Esophagus squamous epithelium (tissue), 5 donors: Measurements from ENCODE around the gene GALNT7. TPM values are rescaled to one million over a fixed set of nuclear protein-coding genes. Genes with fewer than 3 reads are reported as not detected.
A peak's percentile ranks its signal among the peaks of the same experiment; 100 is the strongest.

Experiments
- DNase-seq: peaks from one replicate; lab custom pipeline; 2025; lab: John Stamatoyannopoulos, UW
- H3K27ac ChIP-seq, 4 donors: fragments of 200-600 bp; sonication (generic); one replicate each; pipeline ENCODE4 v1.5.1; 2016 to 2019; ENCODE audit warnings: mild to moderate bottlenecking in 1 of 4
- H3K27me3 ChIP-seq, 4 donors: fragments of 200-600 bp; sonication (generic); 1 replicate in 3 of 4; 2 replicates in 1 of 4; pipeline versions ENCODE4 v1.5.1 to v1.6.0; 2017 to 2021; ENCODE audit warnings: antibody characterized with exemption in 1 of 4
- H3K36me3 ChIP-seq, 3 donors: fragments of 200-600 bp; sonication (generic); one replicate each; pipeline ENCODE4 v1.5.1; 2016 to 2019
- H3K4me1 ChIP-seq, 3 donors: fragments of 200-600 bp; sonication (generic); one replicate each; pipeline ENCODE4 v1.5.1; 2017 to 2019
- H3K4me3 ChIP-seq, 4 donors: fragments of 200-600 bp; sonication (generic); 1 replicate in 3 of 4; 2 replicates in 1 of 4; pipeline ENCODE4 v1.5.1; 2016 to 2019; ENCODE audit warnings: mild to moderate bottlenecking in 2 of 4, moderate library complexity in 1 of 4
- H3K9me3 ChIP-seq, 3 donors: fragments of 200-600 bp; sonication (generic); one replicate each; pipeline ENCODE4 v1.5.1; 2016 to 2019
- CTCF ChIP-seq, 6 experiments: fragments of 450-650 bp in 4 of 6; fragments of 200-600 bp in 2 of 6; sonication (generic) in 2 of 6; IDR thresholded peaks; one replicate each; pipeline ENCODE4 v1.5.1; 2016 to 2019; ENCODE audit warnings: antibody characterized with exemption in 6 of 6, mild to moderate bottlenecking in 4 of 6, moderate library complexity in 4 of 6
- POLR2A ChIP-seq, 4 donors: fragments of 450-650 bp; IDR thresholded peaks; one replicate each; pipeline ENCODE4 v1.6.1; 2017; ENCODE audit warnings: antibody characterized with exemption in 4 of 4, mild to moderate bottlenecking in 4 of 4, moderate library complexity in 3 of 4
- WGBS, 2 donors: methylation state at CpG; one replicate each; pipeline ENCODE4 v1.1.5; 2018; 5-methylcytosine and 5-hydroxymethylcytosine counted together
- intact Hi-C: fragments of 100-400 bp; cut with DNase I; formaldehyde crosslinking; loops from one replicate; pipeline ENCODE4 v1.15.0; 2022
- small RNA-seq, 4 donors: library from RNA; depleted of rRNA; stranded (forward); fragments of <200 nt; gene quantifications; one replicate each; pipeline ENCODE3, GENCODE V24; 2016
- total RNA-seq, 4 donors: library from RNA; depleted of rRNA; stranded (reverse); fragments of >200 nt; gene quantifications; one replicate each; pipeline ENCODE4 v1.1.0, GENCODE V29; 2016
- donor health status: DM: yes; HTN: yes; CAD: no.

The GALNT7 gene
- total RNA-seq, 4 donors from 2014 or later = 17.9 to 33.8 (median 23.6) TPM

GRCh38 chr4:173370130-173370476, 201.5 kb downstream of the GALNT7 start:
- Histone ChIP-seq H3K27ac (peak overlapping the region; percentile 84 to 97 (median 96)), H3K36me3 (no peaks in the 10 kb centered on the region), H3K4me3 (peak overlapping the region; percentile 76 to 89 (median 85)), H3K27me3 (no peaks in the 10 kb centered on the region), H3K9me3 (no peaks in the 10 kb centered on the region), H3K4me1 (peaks cover 3 to 67% (median 17%) of the 10 kb centered on the region in 3 donors)
- WGBS, 2 donors = 0% methylated on average over 10 to 11 of the region's 14 CpGs
- intact Hi-C loops = no loop called here
- TF ChIP-seq POLR2A (IDR thresholded peaks at IDR 0.05) (no peak), CTCF (IDR thresholded peaks at IDR 0.05) (no peak)
- DNase-seq = peak; percentile 62

- TF ChIP-seq POLR2A (IDR thresholded peaks at IDR 0.05) = peak in 3 of 4 donors; percentile 82 to 99 (median 96)
- no peak for TF ChIP-seq CTCF (IDR thresholded peaks at IDR 0.05)
- Histone ChIP-seq H3K27ac (peak within 1 kb of the TSS; percentile 84 to 97 (median 96)), H3K9me3 (no peaks in the 10 kb centered on the region), H3K4me1 (peaks cover 6 to 66% (median 17%) of the 10 kb centered on the region in 3 donors), H3K27me3 (no peaks in the 10 kb centered on the region), H3K36me3 (no peaks in the 10 kb centered on the region), H3K4me3 (peak within 1 kb of the TSS; percentile 76 to 89 (median 85))
- intact Hi-C loops = no loop called here
- DNase-seq = peak; percentile 93
- 0% methylated on average over 16 to 30 of the region's 72 CpGs for WGBS, 2 donors
These were observed 202.1 kb downstream of the GALNT7 start, which contains the start of gene SAP30 for GRCh38 chr4:173370477-173371291. Gene SAP30, plus strand, starts transcription at chr4:173370954. Its CDS starts 229 bp downstream, at chr4:173371183.

GRCh38 chr4:173371292-173372192, 202.9 kb downstream of the GALNT7 start:
- 1 to 2% methylated on average over 10 to 31 of the region's 68 CpGs for WGBS, 2 donors
- Histone ChIP-seq H3K4me3 (peak overlapping the region; percentile 76 to 89 (median 85)), H3K4me1 (peaks cover 7 to 65% (median 17%) of the 10 kb centered on the region in 3 donors), H3K36me3 (peaks cover 0 to 6% (median 0%) of the 10 kb centered on the region in 3 donors), H3K27me3 (no peaks in the 10 kb centered on the region), H3K9me3 (no peaks in the 10 kb centered on the region), H3K27ac (peak overlapping the region; percentile 83 to 96 (median 96))
- intact Hi-C loops = no loop called here
- no peak for DNase-seq
- peak in 1 of 4 donors; percentile 15 for TF ChIP-seq POLR2A (IDR thresholded peaks at IDR 0.05)
- TF ChIP-seq CTCF (IDR thresholded peaks at IDR 0.05) = no peak

Small RNAs within 50 kb of the gene (small RNA-seq; reads per million reads assigned to genes)
- gene MIR548T (0 reads per million in 4 donors), gene RN7SL253P (0 reads per million in 4 donors)

Other genes with a start within 250 kb of the GALNT7 start
- gene HMGB2, start 165.5 kb downstream of the GALNT7 start, total RNA-seq = 10 to 100 TPM; 27.3 to 83.6 (median 65.3) TPM
- gene SAP30, start 202.1 kb downstream of the GALNT7 start, total RNA-seq = 10 to 100 TPM; 10.3 to 18.5 (median 13.2) TPM
- under 1 TPM in 1 of 4 donors, not detected in 3; 0.08 TPM for gene SCRG1, start 230.3 kb downstream of the GALNT7 start, total RNA-seq